GM12874 (cell line): Measurements from ENCODE around the gene CDPF1.

Experiments
- TF ChIP-seq, protein P1 (sequence below): IDR thresholded peaks from 2 replicates; pipeline ENCODE4 v1.5.1; 2011; ENCODE audit warnings: low read depth, mild to moderate bottlenecking, control low read depth, low read length, moderate library complexity; ENCODE audit not compliant: insufficient read depth

Gene CDPF1

DNA sequence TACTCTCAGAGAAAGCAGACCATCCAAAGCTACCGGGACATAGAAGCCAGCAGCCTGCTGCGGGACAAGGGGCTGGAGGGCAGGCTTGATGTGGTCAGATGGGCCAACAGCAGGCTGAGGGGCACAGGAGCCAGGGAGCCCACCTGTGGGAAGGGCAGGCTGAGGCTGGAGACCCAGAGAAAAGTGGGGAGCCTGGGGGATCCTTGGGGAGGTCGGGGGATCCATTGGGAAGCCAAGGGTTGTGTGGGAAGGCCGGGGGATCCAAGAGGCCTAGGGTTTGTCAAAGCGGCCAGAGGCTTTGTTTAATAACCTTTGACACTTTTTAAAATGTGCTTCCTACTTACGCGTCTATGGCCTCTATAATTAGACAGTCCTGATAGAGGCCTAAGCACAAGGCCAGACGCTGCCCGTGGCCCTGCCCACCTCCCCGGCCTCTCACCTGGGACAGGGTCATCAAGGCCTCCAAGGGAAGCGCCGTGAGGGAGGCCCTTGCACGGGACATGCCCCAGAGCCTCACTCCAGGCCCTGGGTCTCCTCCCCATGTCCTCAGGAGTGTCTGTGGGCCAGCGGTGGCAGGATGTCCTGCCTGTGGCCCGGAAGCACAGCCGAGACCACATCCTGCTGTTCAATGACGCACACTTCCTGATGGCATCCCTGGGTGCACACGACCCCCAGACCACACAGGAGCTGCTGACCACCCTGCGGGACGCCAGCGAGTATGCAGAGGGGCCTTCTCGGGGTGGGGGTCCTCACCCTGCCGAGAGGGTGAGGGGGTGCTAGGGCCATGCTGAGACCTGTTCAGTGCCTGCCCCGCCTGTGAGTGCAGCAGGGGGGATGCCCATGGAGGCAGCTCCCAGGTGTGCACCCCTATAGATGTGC is 38.0 kb upstream of the CDPF1 start:
- TF ChIP-seq, protein P1, sequence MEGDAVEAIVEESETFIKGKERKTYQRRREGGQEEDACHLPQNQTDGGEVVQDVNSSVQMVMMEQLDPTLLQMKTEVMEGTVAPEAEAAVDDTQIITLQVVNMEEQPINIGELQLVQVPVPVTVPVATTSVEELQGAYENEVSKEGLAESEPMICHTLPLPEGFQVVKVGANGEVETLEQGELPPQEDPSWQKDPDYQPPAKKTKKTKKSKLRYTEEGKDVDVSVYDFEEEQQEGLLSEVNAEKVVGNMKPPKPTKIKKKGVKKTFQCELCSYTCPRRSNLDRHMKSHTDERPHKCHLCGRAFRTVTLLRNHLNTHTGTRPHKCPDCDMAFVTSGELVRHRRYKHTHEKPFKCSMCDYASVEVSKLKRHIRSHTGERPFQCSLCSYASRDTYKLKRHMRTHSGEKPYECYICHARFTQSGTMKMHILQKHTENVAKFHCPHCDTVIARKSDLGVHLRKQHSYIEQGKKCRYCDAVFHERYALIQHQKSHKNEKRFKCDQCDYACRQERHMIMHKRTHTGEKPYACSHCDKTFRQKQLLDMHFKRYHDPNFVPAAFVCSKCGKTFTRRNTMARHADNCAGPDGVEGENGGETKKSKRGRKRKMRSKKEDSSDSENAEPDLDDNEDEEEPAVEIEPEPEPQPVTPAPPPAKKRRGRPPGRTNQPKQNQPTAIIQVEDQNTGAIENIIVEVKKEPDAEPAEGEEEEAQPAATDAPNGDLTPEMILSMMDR = no peak

DNA sequence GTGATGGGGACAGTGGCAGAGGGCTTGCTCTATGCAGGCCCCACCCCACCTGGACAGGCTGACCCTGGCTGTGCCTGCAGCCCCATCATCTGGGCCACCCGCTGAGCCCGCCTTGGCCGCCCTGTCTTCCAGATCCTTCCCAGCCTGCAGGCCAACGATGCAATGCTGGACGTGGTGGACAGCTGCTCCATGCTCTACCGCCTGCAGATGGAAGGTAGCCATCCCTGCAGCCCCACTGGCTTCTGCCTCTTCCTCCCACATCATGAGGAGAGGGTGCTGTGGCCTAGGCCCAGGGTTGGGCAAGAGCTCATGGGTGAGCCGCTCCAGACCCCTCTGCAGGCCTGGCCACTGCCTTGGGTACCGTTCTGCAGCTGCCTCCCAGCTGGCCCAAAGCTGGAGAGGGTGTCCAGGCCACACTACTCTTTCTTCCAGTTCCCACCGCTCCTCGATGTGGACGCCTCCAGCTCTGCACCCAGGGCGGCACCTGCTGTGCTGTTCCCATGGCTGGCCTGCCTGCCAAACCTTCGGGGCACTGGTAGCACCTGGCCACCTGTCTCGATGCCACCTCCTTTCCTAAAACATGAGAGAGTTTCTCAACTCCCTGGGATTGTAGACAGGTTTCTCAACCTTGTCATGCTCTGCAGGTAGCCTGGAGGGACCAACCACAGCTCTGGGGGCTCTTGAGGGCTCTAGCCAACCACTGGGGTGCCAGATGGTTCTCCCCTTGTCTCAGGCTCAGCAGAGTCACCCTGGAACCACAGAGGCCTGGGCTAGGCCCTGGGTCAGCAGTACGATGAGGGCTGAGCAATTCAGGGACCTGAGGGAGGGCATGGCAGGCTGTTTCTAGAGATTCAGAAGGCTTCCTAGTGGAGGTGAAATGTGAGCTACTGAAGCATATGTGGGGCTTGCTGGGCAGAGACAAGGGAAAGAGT is 37.1 kb upstream of the CDPF1 start:
- TF ChIP-seq, protein P1 = no peak

DNA sequence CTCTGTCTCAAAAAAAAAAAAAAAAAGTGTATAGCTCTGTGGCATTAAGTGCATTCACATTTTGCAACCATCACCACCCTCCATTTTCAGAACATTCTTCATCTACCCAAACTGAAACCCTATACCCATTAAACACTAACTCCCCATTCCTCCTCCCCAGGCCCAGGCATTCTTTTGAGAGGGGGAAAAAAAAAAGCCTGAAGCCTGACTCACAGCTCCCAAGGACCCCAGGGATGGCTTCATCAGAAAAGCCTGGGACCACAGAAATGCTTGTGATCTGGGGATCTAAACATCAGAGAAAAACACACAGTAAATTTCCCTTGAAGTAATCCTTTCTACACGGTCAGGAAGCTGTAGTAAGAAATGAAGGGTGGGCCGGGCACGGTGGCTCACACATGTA is 35.9 kb upstream of the CDPF1 start:
- TF ChIP-seq, protein P1 = no peak

DNA sequence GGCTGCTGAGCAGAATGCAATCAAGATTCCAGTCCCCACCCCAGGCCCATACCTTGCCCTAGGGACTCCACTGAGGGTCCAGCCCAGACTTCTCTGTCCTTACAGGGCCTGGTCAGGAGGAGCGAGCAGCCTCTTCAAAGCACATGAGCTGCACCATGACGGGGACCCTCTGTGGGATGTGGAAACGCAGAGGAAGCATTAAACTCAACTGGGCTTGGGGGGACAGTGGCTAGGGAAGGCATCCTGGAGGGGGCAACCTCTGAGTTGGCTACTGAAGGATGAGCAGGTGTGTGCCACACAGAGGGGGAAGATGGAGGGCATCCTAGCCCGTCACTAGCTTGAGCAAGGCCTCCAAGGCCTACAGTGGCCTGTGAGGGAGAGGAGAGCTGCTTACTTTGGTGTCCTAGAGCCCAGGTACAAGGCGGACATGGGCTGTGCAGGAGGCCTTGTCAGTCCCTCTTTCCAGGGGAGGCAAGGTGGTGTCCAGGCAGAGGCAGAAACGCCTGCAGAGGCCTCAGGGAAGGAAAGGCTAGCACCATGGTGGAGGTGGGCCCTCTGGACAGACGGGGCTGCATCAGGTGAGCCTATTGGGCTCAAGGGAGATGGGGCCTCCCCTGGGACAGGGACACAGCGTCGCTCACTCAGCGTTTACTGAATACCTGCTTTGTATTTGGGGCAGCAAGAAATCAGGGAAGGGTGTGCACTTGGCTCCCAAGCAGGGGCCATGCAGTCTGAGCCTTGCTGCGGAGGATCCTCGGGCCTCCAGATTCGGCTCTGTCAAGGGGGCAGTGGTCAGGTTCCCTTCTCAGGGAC is 32.0 kb upstream of the CDPF1 start:
- TF ChIP-seq, protein P1 = no peak

DNA sequence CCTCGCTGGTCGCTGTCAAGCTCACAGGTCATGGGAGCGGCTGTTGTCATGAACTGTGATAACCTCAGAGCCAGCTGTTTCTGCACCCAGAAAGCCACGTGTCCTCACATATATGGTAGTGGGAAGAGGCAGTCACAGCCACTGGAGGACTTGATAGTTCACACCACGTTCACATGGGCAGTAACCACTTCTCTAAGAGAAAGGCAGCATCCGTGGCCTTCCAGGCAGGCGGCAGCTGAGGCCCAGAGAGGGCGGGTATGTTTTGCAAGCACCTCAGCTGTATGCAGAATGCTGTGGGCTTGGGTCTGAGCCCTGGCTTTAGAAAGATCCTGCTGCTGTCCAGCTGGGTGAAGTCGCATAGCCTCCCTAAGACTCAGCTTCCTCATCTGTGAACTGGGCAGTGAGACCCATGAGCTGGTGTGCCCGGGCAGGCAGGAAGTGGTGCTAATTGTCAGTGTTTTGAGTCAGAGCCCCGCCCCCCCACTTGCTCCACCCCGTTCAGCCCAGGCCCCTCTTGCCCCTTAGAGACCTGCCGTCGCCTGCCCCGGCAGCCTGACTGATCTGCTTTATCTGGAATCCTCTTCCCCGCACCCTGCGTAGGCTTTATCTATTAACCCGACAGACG is 31.0 kb upstream of the CDPF1 start:
- TF ChIP-seq, protein P1 = no peak

DNA sequence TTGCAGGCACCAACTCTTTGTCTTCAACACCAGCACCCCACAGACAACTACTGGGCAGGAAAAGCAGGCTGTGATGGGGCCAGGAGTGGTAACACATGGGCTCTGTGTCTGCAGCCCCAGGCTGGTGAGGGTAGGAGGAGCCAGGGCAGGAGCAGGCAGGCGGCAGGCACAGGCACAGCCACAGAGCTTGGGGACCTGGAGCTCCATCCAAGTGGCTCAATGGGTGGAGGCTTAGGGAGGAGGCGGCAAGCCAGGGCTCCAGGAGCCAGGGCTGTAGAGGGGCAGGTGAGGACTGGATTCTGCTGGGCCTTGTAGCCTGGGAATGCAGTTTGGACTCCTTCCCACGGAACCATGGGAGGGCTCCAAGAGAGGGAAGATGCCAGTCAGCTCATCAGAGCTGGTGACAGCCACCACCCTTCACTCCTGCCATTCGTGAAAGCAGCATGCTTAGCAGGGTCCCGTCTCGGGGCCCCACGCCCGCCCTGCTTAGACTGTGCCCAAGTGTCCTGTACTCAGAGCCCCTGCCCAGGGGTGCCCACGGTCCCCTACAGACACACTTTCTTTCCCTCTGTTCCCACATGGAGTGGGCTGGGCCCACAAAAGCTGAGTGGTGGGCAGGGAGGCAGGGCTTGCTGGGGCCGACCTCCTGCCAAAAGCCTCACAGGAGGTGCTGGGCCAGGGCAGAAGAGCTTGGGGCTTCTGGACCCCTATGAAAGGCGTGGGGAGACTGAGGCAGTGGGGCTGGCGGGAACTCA is 30.1 kb upstream of the CDPF1 start:
- TF ChIP-seq, protein P1 = no peak
